Loucy (cell line): ENCODE data around the gene UBE2O.

Source experiments
- EZH2phosphoT487 ChIP-seq: fragments of 200-600 bp; IDR thresholded peaks from 2 replicates; pipeline ENCODE4 v1.6.1; 2018; ENCODE audit warnings: antibody characterized with exemption, mild to moderate bottlenecking, moderate library complexity, borderline replicate concordance
- TF ChIP-seq, protein P1 (sequence below): fragments of 200-600 bp; sonication (generic); conservative IDR thresholded peaks from 2 replicates; pipeline ENCODE4 v1.5.1; 2014; ENCODE audit warnings: mild to moderate bottlenecking, antibody characterized with exemption, low read length

DNA sequence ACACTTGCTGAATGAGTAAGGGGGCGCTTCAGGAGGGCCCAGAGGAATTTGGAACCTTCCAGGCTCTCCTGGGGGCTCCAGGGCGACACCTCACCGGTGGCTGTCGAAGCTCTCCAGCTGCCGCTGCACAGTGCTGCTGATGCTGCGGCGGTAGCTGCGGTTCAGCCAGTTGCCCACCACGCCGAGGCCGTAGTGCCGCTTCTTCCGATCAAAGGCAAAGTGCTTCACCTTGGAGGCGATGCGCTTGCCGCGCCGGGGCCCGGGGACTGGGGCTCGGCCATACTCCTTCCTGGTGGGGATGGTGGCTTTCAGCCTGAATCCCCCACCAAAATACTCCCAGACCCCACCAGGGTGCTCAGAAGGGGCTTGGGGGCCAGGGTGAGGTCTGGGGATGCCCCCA lies 23.8 kb upstream of the UBE2O start:
- TF ChIP-seq, protein P1, sequence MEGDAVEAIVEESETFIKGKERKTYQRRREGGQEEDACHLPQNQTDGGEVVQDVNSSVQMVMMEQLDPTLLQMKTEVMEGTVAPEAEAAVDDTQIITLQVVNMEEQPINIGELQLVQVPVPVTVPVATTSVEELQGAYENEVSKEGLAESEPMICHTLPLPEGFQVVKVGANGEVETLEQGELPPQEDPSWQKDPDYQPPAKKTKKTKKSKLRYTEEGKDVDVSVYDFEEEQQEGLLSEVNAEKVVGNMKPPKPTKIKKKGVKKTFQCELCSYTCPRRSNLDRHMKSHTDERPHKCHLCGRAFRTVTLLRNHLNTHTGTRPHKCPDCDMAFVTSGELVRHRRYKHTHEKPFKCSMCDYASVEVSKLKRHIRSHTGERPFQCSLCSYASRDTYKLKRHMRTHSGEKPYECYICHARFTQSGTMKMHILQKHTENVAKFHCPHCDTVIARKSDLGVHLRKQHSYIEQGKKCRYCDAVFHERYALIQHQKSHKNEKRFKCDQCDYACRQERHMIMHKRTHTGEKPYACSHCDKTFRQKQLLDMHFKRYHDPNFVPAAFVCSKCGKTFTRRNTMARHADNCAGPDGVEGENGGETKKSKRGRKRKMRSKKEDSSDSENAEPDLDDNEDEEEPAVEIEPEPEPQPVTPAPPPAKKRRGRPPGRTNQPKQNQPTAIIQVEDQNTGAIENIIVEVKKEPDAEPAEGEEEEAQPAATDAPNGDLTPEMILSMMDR: no peak
- TF ChIP-seq EZH2phosphoT487: no peak
